ENCODE data around the gene FAM169A. TPM values are rescaled to one million over a fixed set of nuclear protein-coding genes. Genes with fewer than 3 reads are reported as not detected.

The FAM169A gene
- total RNA-seq, 1 experiment from 2014 or later: 63.1 TPM

GRCh38 chr5:74778609-74779008 is 87.6 kb downstream of the FAM169A start:
- Histone ChIP-seq H2BK20ac (ENCODE audit: low read depth, low read length, poor library complexity, severe bottlenecking) (no peak overlapping the region), H4K5ac (ENCODE audit: insufficient read length, low read depth, low read length) (no peak overlapping the region), H3K23me2 (ENCODE audit: insufficient read length, low read depth, low read length, poor library complexity, severe bottlenecking) (no peaks in the 10 kb centered on the region), H3K56ac (ENCODE audit: insufficient read length, low read depth, low read length) (no peak overlapping the region), H3T11ph (ENCODE audit: low read length) (no peak overlapping the region), H3K14ac (ENCODE audit: insufficient read depth, low read length) (no peak overlapping the region), H3K79me2 (ENCODE audit: insufficient read depth, low read length) (no peaks in the 10 kb centered on the region), H3K4me1 (ENCODE audit: insufficient read depth, low read length) (no peaks in the 10 kb centered on the region), H3K9ac (ENCODE audit: extremely low read depth, insufficient read length, low read length) (no peak overlapping the region), H3K4me2 (ENCODE audit: insufficient read depth, insufficient read length, low read length) (no peak overlapping the region), H3K27me3 (ENCODE audit: insufficient read depth, low read length) (no peaks in the 10 kb centered on the region), H3K4ac (ENCODE audit: low read depth, low read length) (no peak overlapping the region), H4K91ac (ENCODE audit: insufficient read length, low read depth, low read length) (no peak overlapping the region), H3K79me1 (ENCODE audit: insufficient read depth, low read depth, low read length, poor library complexity, severe bottlenecking) (no peaks in the 10 kb centered on the region), H2AFZ (ENCODE audit: low read length) (no peak overlapping the region), H3K27ac (ENCODE audit: insufficient read length, low read depth, low read length) (no peak overlapping the region), H4K20me1 (ENCODE audit: control insufficient read depth, insufficient read depth, insufficient read length) (no peaks in the 10 kb centered on the region), H4K8ac (replicated peaks; ENCODE audit: insufficient read length, low read depth, low read length) (no peak overlapping the region), H3K23ac (ENCODE audit: insufficient read length, low read depth, low read length) (no peak overlapping the region), H2BK15ac (ENCODE audit: low read depth, low read length) (no peak overlapping the region), H3K18ac (ENCODE audit: insufficient read length, low read depth, low read length) (no peak overlapping the region), H3K9me3 (ENCODE audit: control insufficient read depth, low read depth, low read length) (no peaks in the 10 kb centered on the region), H2AK5ac (ENCODE audit: insufficient read length, low read length) (no peak overlapping the region), H2BK12ac (ENCODE audit: insufficient read length, low read depth, low read length) (no peak overlapping the region), H2BK5ac (ENCODE audit: insufficient read length, low read length) (no peak overlapping the region), H2BK120ac (ENCODE audit: low read depth, low read length, poor library complexity, severe bottlenecking) (no peak overlapping the region)
- Mint-ChIP-seq H3K36me3 (ENCODE audit: insufficient read depth in 1 of 3, low read depth in 3 of 3) (peaks cover 19 to 72% (median 32%) of the 10 kb centered on the region in 3 experiments; a peak in 6 of 7 replicates), H3K27ac (no peak overlapping the region), H3K9me3 (no peaks in the 10 kb centered on the region), H3K27me3 (ENCODE audit: low read depth) (no peaks in the 10 kb centered on the region), H3K4me3 (no peak overlapping the region), H3K4me1 (no peaks in the 10 kb centered on the region)
- no CpG with 5 or more reads among the region's 2 CpGs for WGBS (ENCODE audit: extremely low coverage, insufficient read length, low lambda C conversion rate)
- no peak for DNase-seq
- TF ChIP-seq CTCF (conservative IDR thresholded peaks at IDR 0.05): no peak
